ENCODE measurements around the gene MIF. TPM values are rescaled to one million over a fixed set of nuclear protein-coding genes. Genes with fewer than 3 reads are reported as not detected.
"Not testable (repeated sequence)": the region's sequence is repeated elsewhere in the genome, so short reads cannot be mapped to it uniquely, and the experiment has no call there.

The MIF gene
- total and polyA plus RNA-seq, 4 donors, result 108 to 1,047 (median 303) TPM

DNA sequence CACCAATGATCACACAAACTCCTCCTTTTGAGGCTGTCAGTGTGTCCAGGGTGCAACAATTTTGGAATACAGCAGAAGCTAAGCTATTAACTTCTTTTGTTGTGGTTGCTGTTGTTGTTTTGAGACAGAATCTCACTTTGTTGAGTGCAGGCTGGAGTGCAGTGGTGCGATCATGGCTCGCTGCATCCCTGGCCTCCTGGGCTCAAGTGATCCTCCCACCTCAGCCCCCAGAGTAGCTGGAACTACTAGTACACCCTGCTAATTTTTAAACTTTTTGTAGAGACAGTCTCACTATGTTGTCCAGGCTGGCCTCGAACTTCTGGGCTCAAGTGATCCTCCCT, 44.8 kb downstream of the MIF start:
- Histone ChIP-seq H3K4me3 (ENCODE audit: low read depth in 1 of 3, low read length in 3 of 3) (no peak overlapping the region), H3K36me3 (ENCODE audit: control insufficient read depth in 4 of 4, insufficient read depth in 3 of 4, low read depth in 1 of 4, low read length in 3 of 4) (no peaks in the 10 kb centered on the region), H3K27ac (ENCODE audit: low read depth in 1 of 2, low read length in 2 of 2) (no peak overlapping the region), H3K27me3 (ENCODE audit: control insufficient read depth in 4 of 4, insufficient read depth in 4 of 4, low read length in 3 of 4) (no peaks in the 10 kb centered on the region), H3K9me3 (ENCODE audit: control insufficient read depth in 4 of 4, low read length in 3 of 4) (no peaks in the 10 kb centered on the region), H3K4me1 (ENCODE audit: control insufficient read depth in 4 of 4, insufficient read depth in 4 of 4, low read length in 3 of 4) (no peaks in the 10 kb centered on the region), H3K9ac (ENCODE audit: low read depth in 1 of 2, low read length in 2 of 2) (no peak overlapping the region)
- TF ChIP-seq, protein P1, sequence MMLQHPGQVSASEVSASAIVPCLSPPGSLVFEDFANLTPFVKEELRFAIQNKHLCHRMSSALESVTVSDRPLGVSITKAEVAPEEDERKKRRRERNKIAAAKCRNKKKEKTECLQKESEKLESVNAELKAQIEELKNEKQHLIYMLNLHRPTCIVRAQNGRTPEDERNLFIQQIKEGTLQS (IDR thresholded peaks at IDR 0.05), result no peak
- TF ChIP-seq FOXA2 (IDR thresholded peaks at IDR 0.05), result no peak
- no peak for TF ChIP-seq FOXA1 (IDR thresholded peaks at IDR 0.05)
- TF ChIP-seq, protein P2, sequence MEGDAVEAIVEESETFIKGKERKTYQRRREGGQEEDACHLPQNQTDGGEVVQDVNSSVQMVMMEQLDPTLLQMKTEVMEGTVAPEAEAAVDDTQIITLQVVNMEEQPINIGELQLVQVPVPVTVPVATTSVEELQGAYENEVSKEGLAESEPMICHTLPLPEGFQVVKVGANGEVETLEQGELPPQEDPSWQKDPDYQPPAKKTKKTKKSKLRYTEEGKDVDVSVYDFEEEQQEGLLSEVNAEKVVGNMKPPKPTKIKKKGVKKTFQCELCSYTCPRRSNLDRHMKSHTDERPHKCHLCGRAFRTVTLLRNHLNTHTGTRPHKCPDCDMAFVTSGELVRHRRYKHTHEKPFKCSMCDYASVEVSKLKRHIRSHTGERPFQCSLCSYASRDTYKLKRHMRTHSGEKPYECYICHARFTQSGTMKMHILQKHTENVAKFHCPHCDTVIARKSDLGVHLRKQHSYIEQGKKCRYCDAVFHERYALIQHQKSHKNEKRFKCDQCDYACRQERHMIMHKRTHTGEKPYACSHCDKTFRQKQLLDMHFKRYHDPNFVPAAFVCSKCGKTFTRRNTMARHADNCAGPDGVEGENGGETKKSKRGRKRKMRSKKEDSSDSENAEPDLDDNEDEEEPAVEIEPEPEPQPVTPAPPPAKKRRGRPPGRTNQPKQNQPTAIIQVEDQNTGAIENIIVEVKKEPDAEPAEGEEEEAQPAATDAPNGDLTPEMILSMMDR (IDR thresholded peaks at IDR 0.05; ENCODE audit: low read depth, low read length, missing input control), result no peak
- no peak for TF ChIP-seq TAF1 (conservative IDR thresholded peaks at IDR 0.05)
- no peak for TF ChIP-seq RXRA (IDR thresholded peaks at IDR 0.05)
- no peak for TF ChIP-seq NR2F2 (IDR thresholded peaks at IDR 0.05)
- TF ChIP-seq HNF4A (conservative IDR thresholded peaks at IDR 0.05), result no peak
- TF ChIP-seq, protein P3, sequence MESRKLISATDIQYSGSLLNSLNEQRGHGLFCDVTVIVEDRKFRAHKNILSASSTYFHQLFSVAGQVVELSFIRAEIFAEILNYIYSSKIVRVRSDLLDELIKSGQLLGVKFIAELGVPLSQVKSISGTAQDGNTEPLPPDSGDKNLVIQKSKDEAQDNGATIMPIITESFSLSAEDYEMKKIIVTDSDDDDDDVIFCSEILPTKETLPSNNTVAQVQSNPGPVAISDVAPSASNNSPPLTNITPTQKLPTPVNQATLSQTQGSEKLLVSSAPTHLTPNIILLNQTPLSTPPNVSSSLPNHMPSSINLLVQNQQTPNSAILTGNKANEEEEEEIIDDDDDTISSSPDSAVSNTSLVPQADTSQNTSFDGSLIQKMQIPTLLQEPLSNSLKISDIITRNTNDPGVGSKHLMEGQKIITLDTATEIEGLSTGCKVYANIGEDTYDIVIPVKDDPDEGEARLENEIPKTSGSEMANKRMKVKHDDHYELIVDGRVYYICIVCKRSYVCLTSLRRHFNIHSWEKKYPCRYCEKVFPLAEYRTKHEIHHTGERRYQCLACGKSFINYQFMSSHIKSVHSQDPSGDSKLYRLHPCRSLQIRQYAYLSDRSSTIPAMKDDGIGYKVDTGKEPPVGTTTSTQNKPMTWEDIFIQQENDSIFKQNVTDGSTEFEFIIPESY (IDR thresholded peaks at IDR 0.05), result no peak
- no peak for TF ChIP-seq EGR1 (IDR thresholded peaks at IDR 0.05; ENCODE audit: low read depth in 2 of 2)
- TF ChIP-seq, protein P4, sequence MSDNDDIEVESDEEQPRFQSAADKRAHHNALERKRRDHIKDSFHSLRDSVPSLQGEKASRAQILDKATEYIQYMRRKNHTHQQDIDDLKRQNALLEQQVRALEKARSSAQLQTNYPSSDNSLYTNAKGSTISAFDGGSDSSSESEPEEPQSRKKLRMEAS (IDR thresholded peaks at IDR 0.05), result no peak
- no peak for TF ChIP-seq RAD21 (IDR thresholded peaks at IDR 0.05)
- TF ChIP-seq GABPA (IDR thresholded peaks at IDR 0.05 in 1 of 2, conservative IDR thresholded peaks at IDR 0.05 in 1 of 2), result no peak
- TF ChIP-seq, protein P5, sequence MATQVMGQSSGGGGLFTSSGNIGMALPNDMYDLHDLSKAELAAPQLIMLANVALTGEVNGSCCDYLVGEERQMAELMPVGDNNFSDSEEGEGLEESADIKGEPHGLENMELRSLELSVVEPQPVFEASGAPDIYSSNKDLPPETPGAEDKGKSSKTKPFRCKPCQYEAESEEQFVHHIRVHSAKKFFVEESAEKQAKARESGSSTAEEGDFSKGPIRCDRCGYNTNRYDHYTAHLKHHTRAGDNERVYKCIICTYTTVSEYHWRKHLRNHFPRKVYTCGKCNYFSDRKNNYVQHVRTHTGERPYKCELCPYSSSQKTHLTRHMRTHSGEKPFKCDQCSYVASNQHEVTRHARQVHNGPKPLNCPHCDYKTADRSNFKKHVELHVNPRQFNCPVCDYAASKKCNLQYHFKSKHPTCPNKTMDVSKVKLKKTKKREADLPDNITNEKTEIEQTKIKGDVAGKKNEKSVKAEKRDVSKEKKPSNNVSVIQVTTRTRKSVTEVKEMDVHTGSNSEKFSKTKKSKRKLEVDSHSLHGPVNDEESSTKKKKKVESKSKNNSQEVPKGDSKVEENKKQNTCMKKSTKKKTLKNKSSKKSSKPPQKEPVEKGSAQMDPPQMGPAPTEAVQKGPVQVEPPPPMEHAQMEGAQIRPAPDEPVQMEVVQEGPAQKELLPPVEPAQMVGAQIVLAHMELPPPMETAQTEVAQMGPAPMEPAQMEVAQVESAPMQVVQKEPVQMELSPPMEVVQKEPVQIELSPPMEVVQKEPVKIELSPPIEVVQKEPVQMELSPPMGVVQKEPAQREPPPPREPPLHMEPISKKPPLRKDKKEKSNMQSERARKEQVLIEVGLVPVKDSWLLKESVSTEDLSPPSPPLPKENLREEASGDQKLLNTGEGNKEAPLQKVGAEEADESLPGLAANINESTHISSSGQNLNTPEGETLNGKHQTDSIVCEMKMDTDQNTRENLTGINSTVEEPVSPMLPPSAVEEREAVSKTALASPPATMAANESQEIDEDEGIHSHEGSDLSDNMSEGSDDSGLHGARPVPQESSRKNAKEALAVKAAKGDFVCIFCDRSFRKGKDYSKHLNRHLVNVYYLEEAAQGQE (IDR thresholded peaks at IDR 0.05), result no peak
- no peak for TF ChIP-seq SP1 (IDR thresholded peaks at IDR 0.05)
- TF ChIP-seq YY1 (IDR thresholded peaks at IDR 0.05), result no peak
- TF ChIP-seq HNF4G (IDR thresholded peaks at IDR 0.05), result no peak
- TF ChIP-seq JUND (IDR thresholded peaks at IDR 0.05), result no peak
- no peak for DNase-seq (ENCODE audit: low spot score)
- 78% methylated on average over 3 of the region's 3 CpGs for WGBS

DNA sequence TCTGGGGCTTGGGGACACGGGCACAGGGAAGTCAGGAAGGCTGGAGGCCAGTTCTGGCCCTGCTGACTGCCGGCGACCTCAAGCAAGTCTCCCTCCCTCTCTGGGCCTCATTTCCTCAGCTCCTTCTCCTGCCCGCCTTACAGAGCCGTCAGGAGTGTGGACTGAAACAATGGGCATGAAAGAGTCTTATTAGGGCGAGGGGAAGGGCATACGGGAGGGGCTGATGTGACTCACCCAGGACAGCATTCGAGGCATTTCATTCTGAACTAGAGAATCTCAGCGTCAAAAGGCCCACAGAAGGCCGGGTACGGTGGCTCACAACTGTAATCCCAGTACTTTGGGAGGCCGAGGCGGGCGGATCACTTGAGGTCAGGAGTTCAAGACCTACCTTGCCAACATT, 46.0 kb downstream of the MIF start:
- H3K9ac ChIP-seq (ENCODE audit: low read depth in 1 of 2, low read length in 2 of 2); H3K27ac ChIP-seq (ENCODE audit: low read depth in 1 of 2, low read length in 2 of 2); DNase-seq (ENCODE audit: low spot score); H3K9me3 ChIP-seq (ENCODE audit: control insufficient read depth in 4 of 4, low read length in 3 of 4); H3K36me3 ChIP-seq (ENCODE audit: control insufficient read depth in 4 of 4, insufficient read depth in 3 of 4, low read depth in 1 of 4, low read length in 3 of 4); H3K27me3 ChIP-seq (ENCODE audit: control insufficient read depth in 4 of 4, insufficient read depth in 4 of 4, low read length in 3 of 4); H3K4me1 ChIP-seq (ENCODE audit: control insufficient read depth in 4 of 4, insufficient read depth in 4 of 4, low read length in 3 of 4); H3K4me3 ChIP-seq (ENCODE audit: low read depth in 1 of 3, low read length in 3 of 3): not testable (repeated sequence)
- WGBS, result 42% methylated on average over 5 of the region's 14 CpGs

Small RNA genes lying within 50 kb of the gene (small RNA-seq; reads per million reads assigned to genes)
- gene RN7SL268P, result not detected

Other genes starting within 250 kb of the MIF start
- 1 to 10 TPM in 1 of 2 donors, under 1 TPM in 1; 0.75 to 6.2 TPM for gene RGL4, start 203.4 kb upstream of the MIF start, total RNA-seq
- gene RGL4, start 203.4 kb upstream of the MIF start, polyA plus RNA-seq, result under 1 TPM; 0.25 to 0.37 TPM
- gene ZNF70, start 143.3 kb upstream of the MIF start, total RNA-seq, result 1 to 10 TPM; 1.2 to 1.9 TPM
- gene ZNF70, start 143.3 kb upstream of the MIF start, polyA plus RNA-seq, result under 1 TPM; 0.14 to 0.20 TPM
- gene VPREB3, start 140.0 kb upstream of the MIF start, total RNA-seq, result 1 to 10 TPM in 1 of 2 donors, not detected in 1; 3.2 TPM
- gene VPREB3, start 140.0 kb upstream of the MIF start, polyA plus RNA-seq, result 1 to 10 TPM in 1 of 2 donors, under 1 TPM in 1; 0.69 to 1.8 TPM
- under 1 TPM; 0.14 to 0.17 TPM for gene C22orf15, start 131.4 kb upstream of the MIF start, total RNA-seq
- under 1 TPM; 0.03 to 0.10 TPM for gene C22orf15, start 131.4 kb upstream of the MIF start, polyA plus RNA-seq
- 10 to 100 TPM; 13.4 to 24.0 TPM for gene CHCHD10, start 126.4 kb upstream of the MIF start, total RNA-seq
- gene CHCHD10, start 126.4 kb upstream of the MIF start, polyA plus RNA-seq, result 100 to 1,000 TPM; 254 to 784 TPM
- 10 to 100 TPM in 1 of 2 donors, under 1 TPM in 1; 0.33 to 33.7 TPM for gene MMP11, start 121.5 kb upstream of the MIF start, total RNA-seq
- under 1 TPM; 0.33 to 0.89 TPM for gene MMP11, start 121.5 kb upstream of the MIF start, polyA plus RNA-seq
- 10 to 100 TPM; 15.1 to 19.4 TPM for gene SMARCB1, start 107.4 kb upstream of the MIF start, total RNA-seq
- gene SMARCB1, start 107.4 kb upstream of the MIF start, polyA plus RNA-seq, result 10 to 100 TPM; 18.8 to 22.5 TPM
- 1 to 10 TPM; 1.0 to 4.5 TPM for gene DERL3, start 55.4 kb upstream of the MIF start, total RNA-seq
- gene DERL3, start 55.4 kb upstream of the MIF start, polyA plus RNA-seq, result 1 to 10 TPM; 3.3 to 9.3 TPM
- 1 to 10 TPM; 5.0 to 9.0 TPM for gene SLC2A11, start 36.5 kb upstream of the MIF start, total RNA-seq
- 1 to 10 TPM; 3.4 to 3.5 TPM for gene SLC2A11, start 36.5 kb upstream of the MIF start, polyA plus RNA-seq
- gene GSTT2B, start 66.8 kb downstream of the MIF start, total RNA-seq, result 10 to 100 TPM in 1 of 2 donors, 1 to 10 TPM in 1; 8.0 to 12.7 TPM
- 10 to 100 TPM in 1 of 2 donors, 1 to 10 TPM in 1; 9.9 to 16.8 TPM for gene GSTT2B, start 66.8 kb downstream of the MIF start, polyA plus RNA-seq
- 1 to 10 TPM; 6.3 to 9.5 TPM for gene DDTL, start 72.5 kb downstream of the MIF start, total RNA-seq
- gene DDTL, start 72.5 kb downstream of the MIF start, polyA plus RNA-seq, result 10 to 100 TPM in 1 of 2 donors, 1 to 10 TPM in 1; 7.0 to 18.7 TPM
- gene DDT, start 80.1 kb downstream of the MIF start, total RNA-seq, result 100 to 1,000 TPM; 352 to 460 TPM
- gene DDT, start 80.1 kb downstream of the MIF start, polyA plus RNA-seq, result 1,000 to 10,000 TPM; 1,143 to 1,291 TPM
- under 1 TPM; 0.19 to 0.92 TPM for gene GSTT2, start 85.8 kb downstream of the MIF start, total RNA-seq
- 1 to 10 TPM in 1 of 2 donors, under 1 TPM in 1; 0.37 to 1.2 TPM for gene GSTT2, start 85.8 kb downstream of the MIF start, polyA plus RNA-seq
- not detected for gene GSTT4, start 111.1 kb downstream of the MIF start, total RNA-seq
- not detected for gene GSTT4, start 111.1 kb downstream of the MIF start, polyA plus RNA-seq
- 10 to 100 TPM; 15.4 to 27.8 TPM for gene CABIN1, start 116.9 kb downstream of the MIF start, total RNA-seq
- 1 to 10 TPM; 6.8 to 9.3 TPM for gene CABIN1, start 116.9 kb downstream of the MIF start, polyA plus RNA-seq

Data from liver (tissue), 10 donors.